HG03432 (cell line): Measurements from ENCODE around the gene DUSP9.
A peak's percentile ranks its signal among the peaks of the same experiment; 100 is the strongest.

ENCODE experiments used
- ATAC-seq: cut with Tn5 transposase; IDR thresholded peaks from one replicate; pipeline ENCODE4 v1.9.1; 2021; ENCODE audit warnings: mild to moderate bottlenecking, moderate library complexity; ENCODE audit not compliant: unreplicated experiment

Gene DUSP9

DNA sequence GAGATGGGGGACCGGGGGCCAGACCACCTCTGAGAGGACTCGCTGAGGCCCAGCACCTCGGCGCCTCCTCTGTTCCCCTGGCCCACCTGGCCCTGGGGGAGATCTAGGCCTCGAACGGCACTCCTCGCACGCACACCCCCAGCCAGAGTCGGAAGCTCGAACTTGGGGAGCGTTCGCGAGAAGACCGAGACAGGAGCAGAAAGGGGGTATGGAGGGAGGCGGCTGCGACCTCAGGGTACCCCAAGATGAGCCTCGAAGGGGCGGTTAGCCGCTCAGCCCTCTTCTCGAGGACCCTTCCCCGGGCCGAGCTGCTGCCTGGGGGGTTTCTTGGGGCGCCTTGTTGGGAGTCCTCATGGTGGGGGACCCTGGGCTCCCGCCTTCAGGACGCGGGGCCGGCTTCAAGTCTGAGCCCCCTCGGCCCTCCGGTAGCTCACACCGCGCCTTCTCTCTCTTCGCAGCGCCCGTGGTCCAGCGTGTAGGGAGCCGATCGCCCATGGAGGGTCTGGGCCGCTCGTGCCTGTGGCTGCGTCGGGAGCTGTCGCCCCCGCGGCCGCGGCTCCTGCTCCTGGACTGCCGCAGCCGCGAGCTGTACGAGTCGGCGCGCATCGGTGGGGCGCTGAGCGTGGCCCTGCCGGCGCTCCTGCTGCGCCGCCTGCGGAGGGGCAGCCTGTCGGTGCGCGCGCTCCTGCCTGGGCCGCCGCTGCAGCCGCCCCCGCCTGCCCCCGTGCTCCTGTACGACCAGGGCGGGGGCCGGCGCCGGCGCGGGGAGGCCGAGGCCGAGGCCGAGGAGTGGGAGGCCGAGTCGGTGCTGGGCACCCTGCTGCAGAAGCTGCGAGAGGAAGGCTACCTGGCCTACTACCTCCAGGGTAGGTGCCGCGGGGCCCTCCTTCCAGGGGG lies 706 bp downstream of the DUSP9 start:
- ATAC-seq, result no peak

DNA sequence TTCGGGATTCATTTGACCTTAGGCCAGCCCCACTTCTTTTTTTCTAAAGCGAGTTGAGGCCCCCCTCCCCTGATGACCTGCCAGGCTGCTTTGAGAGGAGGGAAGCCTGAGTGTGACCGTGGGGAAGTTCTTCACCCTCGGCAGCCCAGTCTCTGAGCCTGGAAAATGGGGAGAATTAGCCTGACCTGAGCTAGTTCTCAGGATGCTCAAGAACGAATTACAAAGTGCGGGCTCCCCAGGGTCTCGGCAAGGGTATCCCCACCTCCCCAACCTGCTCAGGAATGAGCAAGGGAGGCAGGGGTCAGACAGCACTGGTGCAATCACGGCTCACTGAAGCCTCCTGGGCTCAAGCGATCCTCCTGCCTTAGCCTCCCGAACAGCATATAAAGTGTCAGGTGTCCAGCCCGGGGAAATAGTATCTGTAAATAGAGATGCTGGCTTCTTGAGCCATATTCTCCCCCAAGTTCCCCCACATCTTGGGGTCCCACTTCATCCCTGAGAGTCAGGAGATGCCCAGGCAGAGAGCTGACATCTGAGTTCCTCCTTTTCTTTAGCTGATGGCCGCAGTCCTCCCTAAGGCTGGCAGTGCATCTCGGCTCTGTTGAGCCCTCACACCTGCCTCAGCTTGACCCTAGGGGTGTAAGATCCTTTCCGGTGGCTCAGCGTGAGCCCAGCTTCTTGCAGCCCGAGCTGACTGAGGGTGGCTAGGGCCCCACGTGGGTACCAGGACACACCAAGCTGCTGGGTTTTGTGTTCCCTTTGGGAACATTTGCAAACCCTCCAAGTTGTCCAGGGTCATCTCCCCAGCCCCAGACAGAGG lies 1.6 kb downstream of the DUSP9 start:
- no peak for ATAC-seq

DNA sequence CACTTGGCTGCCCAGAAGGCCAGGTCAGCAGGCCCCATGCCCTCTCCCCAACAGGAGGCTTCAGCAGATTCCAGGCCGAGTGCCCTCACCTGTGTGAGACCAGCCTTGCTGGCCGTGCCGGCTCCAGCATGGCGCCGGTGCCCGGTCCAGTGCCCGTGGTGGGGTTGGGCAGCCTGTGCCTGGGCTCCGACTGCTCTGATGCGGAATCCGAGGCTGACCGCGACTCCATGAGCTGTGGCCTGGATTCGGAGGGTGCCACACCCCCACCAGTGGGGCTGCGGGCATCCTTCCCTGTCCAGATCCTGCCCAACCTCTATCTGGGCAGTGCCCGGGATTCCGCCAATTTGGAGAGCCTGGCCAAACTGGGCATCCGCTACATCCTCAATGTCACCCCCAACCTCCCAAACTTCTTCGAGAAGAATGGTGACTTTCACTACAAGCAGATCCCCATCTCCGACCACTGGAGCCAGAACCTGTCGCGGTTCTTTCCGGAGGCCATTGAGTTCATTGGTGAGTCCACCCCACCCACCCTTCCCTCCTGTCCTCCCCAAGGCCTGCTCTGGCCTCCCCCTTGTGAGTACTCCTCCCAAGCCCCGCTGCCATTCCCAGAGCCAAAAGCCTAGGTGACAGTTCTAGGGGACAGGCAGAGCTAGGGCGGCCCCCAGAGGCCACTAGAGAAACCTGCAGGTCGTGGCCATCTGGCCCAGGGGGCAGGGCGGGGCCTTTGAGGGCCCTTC lies 2.3 kb downstream of the DUSP9 start:
- ATAC-seq, result peak; percentile 63

DNA sequence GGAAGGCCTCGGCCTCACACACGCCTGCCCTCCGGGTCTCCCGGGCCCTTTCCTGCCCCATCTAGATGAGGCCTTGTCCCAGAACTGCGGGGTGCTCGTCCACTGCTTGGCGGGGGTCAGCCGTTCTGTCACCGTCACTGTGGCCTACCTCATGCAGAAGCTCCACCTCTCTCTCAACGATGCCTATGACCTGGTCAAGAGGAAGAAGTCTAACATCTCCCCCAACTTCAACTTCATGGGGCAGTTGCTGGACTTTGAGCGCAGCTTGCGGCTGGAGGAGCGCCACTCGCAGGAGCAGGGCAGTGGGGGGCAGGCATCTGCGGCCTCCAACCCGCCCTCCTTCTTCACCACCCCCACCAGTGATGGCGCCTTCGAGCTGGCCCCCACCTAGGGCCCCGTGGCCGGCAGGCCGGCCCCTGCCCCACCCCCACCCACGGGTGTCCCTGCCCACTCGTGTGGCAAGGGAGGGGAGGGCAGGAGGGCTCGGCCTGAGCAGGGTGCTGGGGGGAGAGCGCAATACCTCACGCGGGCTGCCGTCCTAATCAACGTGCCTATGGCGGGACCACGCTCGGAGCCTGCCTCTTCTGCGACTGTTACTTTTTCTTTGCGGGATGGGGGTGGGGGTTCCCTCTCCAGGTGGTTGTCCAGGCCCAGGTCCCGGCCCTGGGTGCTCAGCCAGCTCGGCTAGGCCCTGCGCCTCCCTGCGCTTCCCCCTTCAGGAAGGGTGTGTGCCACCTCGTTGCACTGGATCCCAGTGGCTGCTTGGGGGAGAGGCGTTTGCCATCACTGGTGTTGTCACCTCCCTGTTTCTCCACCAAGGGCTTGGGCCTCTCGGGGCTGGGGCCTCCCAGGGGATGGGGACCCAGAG lies 3.1 kb downstream of the DUSP9 start:
- no peak for ATAC-seq

DNA sequence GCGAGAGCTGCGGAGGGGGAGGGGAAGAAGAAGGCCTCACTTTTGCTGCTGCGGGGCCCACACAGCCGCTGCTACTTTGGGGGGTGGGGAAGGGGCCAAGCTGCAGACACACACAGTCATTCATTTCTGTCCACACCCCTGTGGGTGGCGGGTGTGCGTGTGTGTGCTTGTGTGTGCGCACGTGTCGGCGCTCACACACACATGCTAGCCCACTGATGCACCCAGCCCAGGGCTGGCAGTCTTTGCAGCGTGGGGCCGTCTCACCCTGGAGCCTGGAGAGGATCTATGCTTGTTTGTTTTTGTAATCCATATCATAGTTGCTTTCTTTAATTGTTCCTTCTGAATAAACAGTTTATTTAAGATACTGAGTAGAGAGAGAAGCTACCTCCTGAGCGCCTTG lies 4.0 kb downstream of the DUSP9 start:
- ATAC-seq, result no peak

DNA sequence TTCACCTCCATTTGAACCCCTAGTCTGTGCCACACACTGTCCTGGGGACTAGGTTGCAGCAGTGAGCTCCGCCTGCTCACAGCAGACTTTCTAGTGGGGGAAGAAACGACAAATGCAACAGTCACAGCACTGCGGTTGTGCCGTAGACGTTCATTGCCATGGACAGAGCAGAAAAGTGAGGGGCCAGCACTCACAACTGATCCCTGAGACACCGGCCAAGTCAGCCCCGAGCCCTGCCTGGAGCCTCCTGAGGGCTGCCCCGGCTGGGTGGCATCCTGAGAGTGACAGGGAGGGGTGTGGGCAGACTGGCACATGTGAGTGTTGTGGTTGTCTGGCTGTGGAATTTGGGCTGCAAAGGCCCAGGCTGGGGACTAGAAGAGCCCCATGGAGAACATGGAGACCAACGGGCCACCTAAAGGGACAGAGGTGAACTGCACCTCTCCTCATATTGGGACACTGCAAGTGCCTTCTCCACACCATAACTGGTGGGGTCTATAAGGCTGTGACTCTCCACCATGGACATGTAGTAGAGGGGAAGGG lies 4.6 kb downstream of the DUSP9 start:
- ATAC-seq, result no peak

DNA sequence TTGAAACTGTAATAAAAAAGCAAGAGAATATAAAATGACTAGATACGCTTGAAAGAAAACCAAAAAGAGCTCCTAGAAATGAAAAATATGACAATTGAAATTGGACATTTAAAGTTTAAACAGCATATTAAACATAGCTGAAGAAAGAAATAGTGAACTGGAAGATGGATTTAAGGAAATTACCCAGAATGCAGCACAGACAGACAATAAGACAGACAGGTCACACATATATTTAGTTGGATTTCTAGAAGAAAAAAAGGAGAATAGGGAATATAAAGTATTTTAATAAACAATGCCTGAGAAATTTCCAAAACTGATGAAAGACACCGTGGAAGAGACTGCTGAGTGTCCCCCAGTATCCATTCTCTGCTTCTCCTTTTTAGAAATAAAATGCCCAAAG lies 6.6 kb downstream of the DUSP9 start:
- no peak for ATAC-seq

DNA sequence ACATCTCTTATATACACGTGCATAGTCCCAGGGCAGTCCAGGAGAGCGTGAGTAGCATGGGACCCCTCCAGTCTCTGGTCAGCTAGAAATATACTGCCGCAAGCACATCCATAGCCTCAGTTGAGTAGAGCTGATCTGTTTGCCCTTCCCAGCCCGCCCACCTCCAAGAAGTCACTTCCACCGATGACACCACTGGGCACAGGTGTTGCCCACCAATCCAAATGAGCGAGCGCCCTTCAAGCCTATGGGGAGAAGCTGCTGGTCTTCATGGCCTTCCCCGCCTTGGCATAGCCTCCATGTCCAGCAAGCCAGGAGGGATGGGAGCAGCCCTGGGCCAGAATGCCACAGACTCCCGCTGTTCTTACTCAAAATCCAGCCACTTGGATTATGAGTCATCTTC lies 10.2 kb downstream of the DUSP9 start:
- ATAC-seq, result no peak

DNA sequence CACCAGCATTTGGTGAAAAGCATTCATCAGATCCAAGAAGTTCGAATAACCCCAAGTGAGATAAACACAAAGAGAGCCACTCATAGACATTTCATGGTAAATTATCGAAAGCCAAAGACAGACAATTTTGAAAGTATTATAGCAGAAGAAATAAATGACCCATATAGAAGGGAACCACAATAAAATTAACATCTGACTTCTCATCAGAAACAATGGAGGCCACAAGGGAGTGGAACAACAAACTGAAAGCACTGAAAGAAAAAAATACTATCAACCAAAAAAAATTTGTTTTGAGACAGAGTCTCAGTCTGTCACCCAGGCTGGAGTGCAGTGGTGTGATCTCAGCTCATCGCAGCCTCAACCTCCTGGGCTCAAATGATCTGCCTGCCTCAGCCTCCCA lies 12.3 kb downstream of the DUSP9 start:
- ATAC-seq, result no peak

DNA sequence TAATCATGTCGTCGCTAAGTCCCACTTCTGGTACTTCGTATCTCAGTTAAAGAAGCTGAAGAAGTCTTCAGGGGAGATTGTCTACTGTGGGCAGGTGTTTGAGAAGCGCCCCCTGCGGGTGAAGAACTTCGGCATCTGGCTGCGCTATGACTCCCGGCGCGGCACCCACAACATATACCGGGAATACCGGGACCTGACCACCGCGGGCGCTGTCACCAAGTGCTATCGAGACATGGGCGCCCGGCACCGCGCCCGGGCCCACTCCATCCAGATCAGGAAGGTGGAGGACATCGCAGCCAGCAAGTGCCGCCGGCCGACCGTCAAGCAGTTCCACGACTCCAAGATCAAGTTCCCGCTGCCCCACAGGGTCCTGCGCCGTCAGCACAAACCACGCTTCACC lies 15.3 kb downstream of the DUSP9 start:
- ATAC-seq, result no peak

DNA sequence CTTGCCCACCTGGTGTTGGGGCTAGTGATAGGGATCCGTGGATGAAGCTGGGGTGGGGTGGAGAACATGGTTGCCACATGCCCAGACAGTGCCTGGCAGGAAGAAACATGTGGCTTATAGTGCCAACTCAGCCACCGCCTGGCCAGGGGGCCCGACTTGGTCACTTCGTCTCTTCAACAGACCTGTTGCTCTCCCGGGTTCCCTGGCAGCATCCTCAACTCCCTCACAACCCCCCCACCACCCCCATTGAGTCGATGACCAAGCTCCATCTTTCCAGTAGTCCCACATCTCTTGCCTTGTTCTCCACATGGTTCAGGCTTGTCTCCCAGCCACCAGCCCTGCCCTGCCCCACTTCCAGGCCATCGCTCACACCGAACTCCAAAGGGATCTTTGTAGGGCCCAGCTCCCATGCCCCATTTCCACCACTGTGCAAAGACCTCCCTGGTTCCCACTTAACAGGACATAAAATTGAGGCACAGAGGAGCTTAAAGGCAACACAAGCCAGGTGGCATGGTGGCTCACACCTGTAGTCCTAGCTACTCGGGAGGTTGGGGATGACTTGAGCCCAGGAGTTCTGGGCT lies 18.8 kb downstream of the DUSP9 start:
- no peak for ATAC-seq

DNA sequence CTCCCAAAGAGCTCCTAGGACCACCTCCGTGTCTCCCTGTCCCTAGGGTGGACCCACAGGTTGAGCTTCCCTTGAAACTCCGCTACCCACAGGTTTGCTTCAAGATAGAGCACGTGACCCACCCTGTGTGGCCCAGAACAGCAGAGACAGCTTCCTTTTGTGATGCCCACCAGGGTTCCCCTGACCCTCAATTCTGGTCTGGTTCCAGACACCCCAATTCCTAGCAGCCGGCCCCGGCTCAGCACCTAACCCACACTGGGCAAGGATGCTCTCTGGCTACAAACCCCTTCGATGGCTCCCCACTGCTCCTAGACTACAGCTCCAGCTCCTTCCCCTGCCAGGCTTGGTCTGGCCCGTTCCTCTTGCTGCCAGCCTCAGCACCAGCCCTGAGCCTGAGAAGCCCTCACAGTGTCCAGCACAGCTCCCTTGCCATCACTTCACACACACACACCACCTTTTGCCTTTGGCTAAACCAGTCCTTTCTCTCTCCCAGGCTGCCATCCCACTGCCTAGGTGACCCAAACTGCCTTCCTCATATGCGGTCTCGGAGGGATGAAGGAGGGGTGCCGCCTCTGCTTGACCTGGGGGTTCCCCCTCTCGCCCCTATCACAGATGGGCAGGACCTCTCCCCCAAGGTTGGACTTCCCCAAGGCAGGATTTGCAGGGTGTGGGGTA lies 20.4 kb downstream of the DUSP9 start:
- ATAC-seq, result no peak

DNA sequence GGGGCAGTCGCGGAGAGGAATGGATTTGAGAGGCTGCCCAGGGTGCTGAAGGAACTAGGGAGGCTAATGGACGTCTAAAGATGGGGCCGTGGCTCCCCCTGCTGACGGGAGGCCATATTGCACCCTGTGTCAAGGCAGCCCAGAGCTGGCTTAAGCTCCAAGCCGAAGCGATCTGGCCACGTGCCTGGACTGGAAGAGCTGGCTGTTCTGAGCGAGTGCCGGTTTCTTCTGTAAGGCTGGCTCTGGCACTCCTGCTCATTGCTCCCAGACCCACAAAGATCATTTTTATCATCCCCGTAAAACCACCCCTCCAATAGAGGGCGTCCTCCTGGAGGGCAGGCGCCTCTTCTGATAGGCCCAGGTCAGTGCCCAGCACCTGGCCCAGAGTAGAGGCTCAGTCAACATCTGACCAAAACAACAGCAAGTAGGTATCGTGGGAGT lies 21.0 kb downstream of the DUSP9 start:
- ATAC-seq, result no peak

DNA sequence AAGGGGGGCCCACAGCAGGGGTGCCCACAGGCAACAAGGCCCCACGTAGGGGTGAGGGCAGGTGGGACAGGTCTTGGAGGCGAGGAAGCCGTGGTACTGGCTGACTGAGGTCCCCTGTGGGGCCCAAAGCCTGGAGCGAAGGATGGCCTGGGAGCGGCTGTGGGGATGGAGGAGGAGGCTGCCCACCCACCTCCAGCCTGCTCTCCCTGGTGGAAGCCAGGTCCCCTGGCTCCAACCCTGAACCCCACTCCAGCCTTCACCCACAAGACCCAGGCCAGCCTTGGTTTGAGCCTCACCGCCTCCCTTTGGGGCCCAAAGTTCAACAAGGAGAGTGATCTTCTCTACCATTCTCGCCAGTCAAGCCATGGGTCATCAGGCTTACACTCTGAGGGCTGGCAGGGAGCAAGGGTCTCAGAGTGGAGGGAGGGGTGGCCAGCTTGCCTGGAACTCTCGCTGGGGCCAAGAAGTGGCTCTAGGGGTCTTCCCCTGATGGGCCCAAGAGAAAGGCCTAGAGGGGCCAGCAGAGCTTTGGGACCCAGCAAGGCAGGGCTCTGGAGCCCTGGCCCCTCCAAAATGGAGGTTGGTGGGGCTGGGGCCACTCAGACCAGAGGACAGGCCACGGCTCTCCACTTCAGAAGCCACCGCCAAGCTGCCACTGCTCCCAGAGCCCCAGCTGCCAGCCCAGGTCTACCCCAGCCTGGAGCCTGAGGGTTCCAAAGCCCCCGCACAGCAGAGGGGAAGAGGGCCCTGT lies 21.6 kb downstream of the DUSP9 start:
- ATAC-seq, result no peak

DNA sequence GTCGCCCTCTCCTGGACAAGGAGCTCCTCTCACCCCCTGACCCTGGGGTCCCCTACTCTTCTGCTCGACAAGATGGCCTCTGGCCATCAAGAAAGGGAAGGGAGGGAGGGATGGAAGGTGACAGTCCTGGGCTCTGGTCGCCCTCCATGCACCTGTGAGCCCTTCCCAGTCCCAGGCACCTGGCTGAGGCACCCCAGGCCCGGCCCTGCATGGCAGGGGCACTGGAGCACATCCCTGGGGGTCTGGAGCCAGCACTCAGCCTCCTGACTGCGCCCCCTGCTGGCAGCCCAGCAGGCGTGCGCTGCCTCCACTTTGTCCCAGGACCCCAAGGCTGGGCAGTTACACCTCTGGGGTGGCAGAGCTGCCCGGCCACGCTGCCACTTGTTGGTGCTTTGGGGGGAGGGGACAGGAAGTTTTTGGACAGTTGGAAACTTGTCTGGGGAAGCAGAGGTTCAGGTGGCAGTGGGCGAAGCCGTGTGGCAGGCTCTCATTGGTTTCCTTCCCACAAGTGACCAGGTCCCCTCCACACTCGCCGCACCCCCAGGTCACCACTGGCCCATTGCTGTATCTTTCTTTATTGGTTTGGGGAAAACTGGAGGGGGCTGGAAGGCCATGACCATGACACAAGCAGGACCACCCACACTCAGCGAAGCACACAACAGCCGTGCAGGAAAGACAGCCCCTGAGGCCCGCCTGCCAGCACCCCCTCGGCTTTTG lies 22.3 kb downstream of the DUSP9 start:
- ATAC-seq, result no peak

DNA sequence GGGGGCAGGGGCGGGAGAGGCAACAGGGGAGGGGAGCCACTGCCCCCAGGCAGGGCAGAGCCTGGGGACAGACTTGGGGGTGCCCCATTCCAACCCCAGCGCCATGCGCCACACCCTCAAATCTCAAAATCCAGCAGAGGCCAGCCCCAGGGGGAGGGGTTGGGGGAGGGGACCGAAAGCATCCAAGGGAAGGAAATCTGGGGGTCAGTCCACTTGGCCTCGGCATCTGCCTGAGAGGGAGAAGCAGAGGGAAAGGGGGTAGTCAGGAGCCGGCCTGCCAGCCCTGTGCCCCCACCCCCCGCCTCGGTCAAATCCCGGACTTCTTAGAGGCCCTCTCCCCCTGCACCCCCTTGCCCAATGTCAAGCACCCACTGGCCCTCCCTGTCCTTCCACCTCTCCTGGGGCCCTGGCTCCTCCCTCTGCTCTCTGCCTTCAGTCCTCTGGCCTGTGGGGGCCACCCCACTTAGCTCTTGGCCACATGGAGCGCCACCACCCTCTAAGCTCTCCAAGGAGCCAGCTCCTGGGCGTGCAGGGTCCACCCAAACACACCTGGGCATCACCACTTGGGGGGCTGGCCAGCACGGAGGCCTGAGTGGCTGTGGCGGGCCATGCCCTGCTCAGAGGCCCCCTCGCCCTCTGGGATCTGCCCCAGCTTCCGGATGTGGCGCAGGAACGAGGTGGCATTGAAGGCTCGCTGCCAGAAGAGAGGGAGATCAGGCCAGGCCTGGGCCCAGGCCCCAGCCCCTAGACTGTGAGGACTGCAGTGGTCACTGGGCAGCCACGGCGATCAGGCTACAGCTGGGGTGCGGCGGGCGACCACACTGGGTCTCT lies 23.1 kb downstream of the DUSP9 start:
- ATAC-seq, result no peak
